Measurements from ENCODE around the gene THEMIS.

The THEMIS gene

DNA sequence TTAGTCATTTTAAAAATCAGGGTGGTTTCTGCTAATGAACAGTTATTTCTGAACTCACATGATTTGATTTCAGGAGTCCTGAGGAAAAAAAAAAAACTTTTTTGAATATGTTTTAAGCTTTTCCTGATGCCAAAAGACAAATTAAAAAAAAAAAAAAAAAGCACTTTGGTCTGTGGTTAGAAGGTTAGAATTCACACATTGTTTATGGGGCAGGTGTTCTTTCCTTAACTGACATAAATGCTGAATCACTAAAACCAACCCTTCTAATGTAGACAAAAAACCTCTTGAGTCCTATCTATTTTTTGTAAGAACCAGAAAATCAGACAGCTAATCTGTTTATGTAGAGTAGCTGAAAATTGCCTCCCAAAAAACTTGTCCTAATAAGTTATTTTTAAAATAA lies 20.4 kb downstream of the THEMIS start:
- TF ChIP-seq TAF1 (IDR thresholded peaks at IDR 0.05; ENCODE audit: low read depth) (no peak), YY1 (IDR thresholded peaks at IDR 0.05; ENCODE audit: low read depth) (no peak), CREB1 (IDR thresholded peaks at IDR 0.05; ENCODE audit: low read depth) (no peak), NFIC (IDR thresholded peaks at IDR 0.05) (no peak), EGR1 (IDR thresholded peaks at IDR 0.05) (no peak), CEBPB (IDR thresholded peaks at IDR 0.05) (no peak), TCF12 (IDR thresholded peaks at IDR 0.05; ENCODE audit: low read depth) (no peak), RAD21 (IDR thresholded peaks at IDR 0.05; ENCODE audit: low read depth) (no peak), ZBTB7A (IDR thresholded peaks at IDR 0.05; ENCODE audit: low read depth) (no peak)
- TF ChIP-seq, protein P1, sequence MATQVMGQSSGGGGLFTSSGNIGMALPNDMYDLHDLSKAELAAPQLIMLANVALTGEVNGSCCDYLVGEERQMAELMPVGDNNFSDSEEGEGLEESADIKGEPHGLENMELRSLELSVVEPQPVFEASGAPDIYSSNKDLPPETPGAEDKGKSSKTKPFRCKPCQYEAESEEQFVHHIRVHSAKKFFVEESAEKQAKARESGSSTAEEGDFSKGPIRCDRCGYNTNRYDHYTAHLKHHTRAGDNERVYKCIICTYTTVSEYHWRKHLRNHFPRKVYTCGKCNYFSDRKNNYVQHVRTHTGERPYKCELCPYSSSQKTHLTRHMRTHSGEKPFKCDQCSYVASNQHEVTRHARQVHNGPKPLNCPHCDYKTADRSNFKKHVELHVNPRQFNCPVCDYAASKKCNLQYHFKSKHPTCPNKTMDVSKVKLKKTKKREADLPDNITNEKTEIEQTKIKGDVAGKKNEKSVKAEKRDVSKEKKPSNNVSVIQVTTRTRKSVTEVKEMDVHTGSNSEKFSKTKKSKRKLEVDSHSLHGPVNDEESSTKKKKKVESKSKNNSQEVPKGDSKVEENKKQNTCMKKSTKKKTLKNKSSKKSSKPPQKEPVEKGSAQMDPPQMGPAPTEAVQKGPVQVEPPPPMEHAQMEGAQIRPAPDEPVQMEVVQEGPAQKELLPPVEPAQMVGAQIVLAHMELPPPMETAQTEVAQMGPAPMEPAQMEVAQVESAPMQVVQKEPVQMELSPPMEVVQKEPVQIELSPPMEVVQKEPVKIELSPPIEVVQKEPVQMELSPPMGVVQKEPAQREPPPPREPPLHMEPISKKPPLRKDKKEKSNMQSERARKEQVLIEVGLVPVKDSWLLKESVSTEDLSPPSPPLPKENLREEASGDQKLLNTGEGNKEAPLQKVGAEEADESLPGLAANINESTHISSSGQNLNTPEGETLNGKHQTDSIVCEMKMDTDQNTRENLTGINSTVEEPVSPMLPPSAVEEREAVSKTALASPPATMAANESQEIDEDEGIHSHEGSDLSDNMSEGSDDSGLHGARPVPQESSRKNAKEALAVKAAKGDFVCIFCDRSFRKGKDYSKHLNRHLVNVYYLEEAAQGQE (IDR thresholded peaks at IDR 0.05; ENCODE audit: low read depth) = no peak

DNA sequence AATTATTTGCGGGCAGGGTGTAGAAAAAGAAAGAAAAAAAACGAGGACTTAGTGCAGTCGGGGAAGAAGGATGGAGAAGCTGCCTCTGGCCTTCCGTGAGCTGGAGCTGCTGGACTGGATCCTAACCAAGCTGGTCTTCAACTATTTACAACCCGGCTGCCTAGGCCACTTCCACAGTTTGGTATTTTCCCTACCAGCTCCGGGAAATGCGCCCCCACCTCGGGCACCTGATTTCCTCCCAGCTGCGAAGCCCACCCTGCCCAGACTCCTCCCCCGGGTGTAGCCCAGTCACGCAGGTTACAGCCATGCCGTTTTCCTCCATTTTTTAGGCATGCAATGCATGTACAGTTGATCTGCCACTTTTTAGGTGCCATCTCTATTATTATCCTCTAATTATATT lies 21.2 kb downstream of the THEMIS start:
- TF ChIP-seq RAD21 (IDR thresholded peaks at IDR 0.05; ENCODE audit: low read depth) (no peak), EGR1 (IDR thresholded peaks at IDR 0.05) (no peak), ZBTB7A (IDR thresholded peaks at IDR 0.05; ENCODE audit: low read depth) (no peak), FOXM1 (IDR thresholded peaks at IDR 0.05; ENCODE audit: borderline replicate concordance, low read depth) (no peak), CEBPB (IDR thresholded peaks at IDR 0.05) (no peak), YY1 (IDR thresholded peaks at IDR 0.05; ENCODE audit: low read depth) (no peak), TAF1 (IDR thresholded peaks at IDR 0.05; ENCODE audit: low read depth) (no peak), CREB1 (IDR thresholded peaks at IDR 0.05; ENCODE audit: low read depth) (no peak), TEAD4 (IDR thresholded peaks at IDR 0.05) (no peak), NFIC (IDR thresholded peaks at IDR 0.05) (no peak), EP300 (IDR thresholded peaks at IDR 0.05; ENCODE audit: borderline replicate concordance) (no peak)
- TF ChIP-seq, protein P2, sequence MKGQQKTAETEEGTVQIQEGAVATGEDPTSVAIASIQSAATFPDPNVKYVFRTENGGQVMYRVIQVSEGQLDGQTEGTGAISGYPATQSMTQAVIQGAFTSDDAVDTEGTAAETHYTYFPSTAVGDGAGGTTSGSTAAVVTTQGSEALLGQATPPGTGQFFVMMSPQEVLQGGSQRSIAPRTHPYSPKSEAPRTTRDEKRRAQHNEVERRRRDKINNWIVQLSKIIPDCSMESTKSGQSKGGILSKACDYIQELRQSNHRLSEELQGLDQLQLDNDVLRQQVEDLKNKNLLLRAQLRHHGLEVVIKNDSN (IDR thresholded peaks at IDR 0.05) = no peak

DNA sequence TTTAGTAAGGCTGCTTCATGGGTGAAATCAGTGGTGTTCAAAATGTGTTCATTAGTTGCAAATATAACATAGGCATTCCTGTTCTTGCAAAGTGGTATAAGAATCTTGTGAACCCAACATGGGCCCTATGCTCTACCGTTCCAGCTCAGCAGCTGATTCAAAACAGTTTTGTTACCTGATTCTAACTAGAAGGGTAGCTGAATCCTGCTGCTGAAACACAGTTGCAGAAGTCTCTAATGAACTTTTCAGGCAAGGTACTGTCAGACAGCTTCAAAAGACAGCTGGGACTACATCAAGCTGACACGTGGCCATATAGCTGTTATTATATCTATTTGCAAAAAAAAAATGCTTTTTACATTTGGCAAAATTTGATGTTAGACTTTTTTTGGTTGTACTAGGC lies 22.7 kb downstream of the THEMIS start:
- TF ChIP-seq EGR1 (IDR thresholded peaks at IDR 0.05) (no peak), ZBTB7A (IDR thresholded peaks at IDR 0.05; ENCODE audit: low read depth) (no peak)

DNA sequence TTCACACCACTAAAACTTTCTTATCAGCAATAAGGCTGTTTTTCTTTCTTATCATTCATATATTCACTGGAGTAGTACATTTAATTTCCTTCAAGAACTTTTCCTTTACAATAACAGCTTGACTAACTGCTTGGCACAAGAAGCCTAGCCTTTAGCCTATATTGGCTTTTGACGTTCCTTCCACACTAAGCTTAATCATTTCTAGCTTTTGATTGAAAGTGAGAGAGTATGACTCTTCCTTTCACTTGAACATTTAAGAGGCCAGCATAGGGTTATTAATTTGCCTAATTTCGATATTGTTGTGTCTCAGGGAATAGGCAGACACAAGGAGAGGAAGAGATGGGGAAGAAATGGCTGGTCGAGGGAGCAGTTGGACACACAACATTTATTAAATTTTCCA lies 23.6 kb downstream of the THEMIS start:
- TF ChIP-seq TAF1 (IDR thresholded peaks at IDR 0.05; ENCODE audit: low read depth) (no peak), CREB1 (IDR thresholded peaks at IDR 0.05; ENCODE audit: low read depth) (no peak), CEBPB (IDR thresholded peaks at IDR 0.05) (no peak)
- TF ChIP-seq, protein P3, sequence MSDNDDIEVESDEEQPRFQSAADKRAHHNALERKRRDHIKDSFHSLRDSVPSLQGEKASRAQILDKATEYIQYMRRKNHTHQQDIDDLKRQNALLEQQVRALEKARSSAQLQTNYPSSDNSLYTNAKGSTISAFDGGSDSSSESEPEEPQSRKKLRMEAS (IDR thresholded peaks at IDR 0.05) = no peak

DNA sequence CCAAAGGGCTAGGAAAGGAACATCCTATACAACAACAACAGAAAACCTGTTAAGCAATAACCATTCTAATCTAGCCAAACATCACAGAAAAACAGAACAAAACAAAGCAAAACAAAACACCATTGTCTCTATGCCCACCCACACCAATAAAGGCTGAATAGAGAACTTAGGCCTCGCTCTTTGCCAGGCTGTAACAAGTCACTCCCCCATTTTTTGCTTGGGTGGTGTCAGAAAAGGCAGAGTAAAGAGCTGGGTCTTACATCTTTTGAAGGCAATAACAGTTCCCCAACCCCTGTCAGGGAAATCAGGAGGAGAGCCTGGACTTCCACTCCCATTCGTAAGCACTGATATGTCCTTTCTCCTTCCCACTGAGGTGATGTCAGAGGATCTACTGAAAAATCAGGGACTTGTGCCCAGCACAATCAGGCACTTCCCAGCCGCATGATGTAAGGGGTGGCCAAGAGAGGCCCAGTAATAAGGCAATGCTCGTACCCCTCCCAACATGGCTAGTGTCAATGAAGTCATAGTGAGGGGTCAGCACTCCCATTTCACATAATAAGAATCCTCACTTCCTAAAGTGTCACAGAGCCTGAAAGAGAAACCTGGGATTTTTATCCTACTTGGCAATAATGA lies 31.0 kb downstream of the THEMIS start:
- TF ChIP-seq YY1 (IDR thresholded peaks at IDR 0.05; ENCODE audit: low read depth) (no peak), EP300 (IDR thresholded peaks at IDR 0.05; ENCODE audit: borderline replicate concordance) (no peak), CEBPB (IDR thresholded peaks at IDR 0.05) (no peak), CREB1 (IDR thresholded peaks at IDR 0.05; ENCODE audit: low read depth) (no peak), NFIC (IDR thresholded peaks at IDR 0.05) (no peak), RAD21 (IDR thresholded peaks at IDR 0.05; ENCODE audit: low read depth) (no peak)

DNA sequence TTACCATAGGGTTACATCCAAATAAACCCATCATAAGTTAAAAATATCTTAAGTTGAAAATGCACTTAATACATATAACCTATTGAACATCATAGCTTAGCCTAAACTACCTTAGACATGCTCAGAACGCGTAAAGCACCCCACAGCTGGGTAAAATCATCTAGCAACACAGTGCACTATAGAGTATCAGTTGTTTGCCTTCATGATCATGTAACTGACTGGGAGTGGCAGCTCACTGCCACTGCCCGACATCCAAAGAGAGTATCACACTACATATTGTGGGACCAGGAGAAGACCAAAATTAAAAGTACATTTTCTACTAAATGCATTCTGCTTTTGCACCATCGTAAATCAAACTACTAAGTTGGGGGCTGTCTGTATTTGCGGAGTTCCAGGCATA lies 31.7 kb downstream of the THEMIS start:
- TF ChIP-seq, protein P3 (IDR thresholded peaks at IDR 0.05) = no peak
- TF ChIP-seq CEBPB (IDR thresholded peaks at IDR 0.05) (no peak), EP300 (IDR thresholded peaks at IDR 0.05; ENCODE audit: borderline replicate concordance) (no peak), TAF1 (IDR thresholded peaks at IDR 0.05; ENCODE audit: low read depth) (no peak), TEAD4 (IDR thresholded peaks at IDR 0.05) (no peak), RAD21 (IDR thresholded peaks at IDR 0.05; ENCODE audit: low read depth) (no peak), CREB1 (IDR thresholded peaks at IDR 0.05; ENCODE audit: low read depth) (no peak), FOXM1 (IDR thresholded peaks at IDR 0.05; ENCODE audit: borderline replicate concordance, low read depth) (no peak), NFIC (IDR thresholded peaks at IDR 0.05) (no peak), ZBTB7A (IDR thresholded peaks at IDR 0.05; ENCODE audit: low read depth) (no peak), EGR1 (IDR thresholded peaks at IDR 0.05) (no peak), TCF12 (IDR thresholded peaks at IDR 0.05; ENCODE audit: low read depth) (no peak), YY1 (IDR thresholded peaks at IDR 0.05; ENCODE audit: low read depth) (no peak)
- TF ChIP-seq, protein P2 (IDR thresholded peaks at IDR 0.05) = no peak
- TF ChIP-seq, protein P1 (IDR thresholded peaks at IDR 0.05; ENCODE audit: low read depth) = no peak
